H1 (cell line): ENCODE results near the gene DEPDC4. TPM values are rescaled to one million over a fixed set of nuclear protein-coding genes. Genes with fewer than 3 reads are reported as not detected.

Experiments used
- BACH1 ChIP-seq: IDR thresholded peaks from 2 replicates; pipeline ENCODE4 v1.6.1; 2012; ENCODE audit warnings: low read length, improper control_type of control experiment
- BRCA1 ChIP-seq: IDR thresholded peaks from 2 replicates; pipeline ENCODE4 v1.6.1; 2012; ENCODE audit warnings: low read depth, low read length, improper control_type of control experiment
- CHD2 ChIP-seq: IDR thresholded peaks from 2 replicates; pipeline ENCODE4 v1.6.1; 2012; ENCODE audit warnings: low read length, improper control_type of control experiment
- KDM1A ChIP-seq: fragments of 200-600, 300-600 bp; sonication (generic); IDR thresholded peaks from 2 replicates; pipeline ENCODE4 v1.7.1; 2016; ENCODE audit warnings: mild to moderate bottlenecking, low read length, borderline replicate concordance
- KDM5A ChIP-seq: fragments of 200-600 bp; IDR thresholded peaks from 2 replicates; pipeline ENCODE4 v1.7.1; 2012; ENCODE audit warnings: mild to moderate bottlenecking, low read length, inconsistent platforms, mixed read lengths
- SAP30 ChIP-seq: fragments of 300-600 bp; sonication (generic); IDR thresholded peaks from 2 replicates; pipeline ENCODE4 v1.7.1; 2012; ENCODE audit warnings: low read length, moderate library complexity, mild to moderate bottlenecking, inconsistent platforms; ENCODE audit not compliant: insufficient read depth, insufficient replicate concordance
- SRF ChIP-seq: IDR thresholded peaks from 2 replicates; pipeline ENCODE4 v1.6.1; 2011; ENCODE audit warnings: mild to moderate bottlenecking, low read depth, low read length, moderate library complexity
- polyA plus RNA-seq, 7 experiments: library from polyadenylated mRNA; depleted of rRNA in 3 of 7; stranded (reverse) in 5 of 7; unstranded in 2 of 7; fragments of >200 nt in 5 of 7; fragments of 200-250 nt in 2 of 7; gene quantifications; 1 replicate in 5 of 7; 2 replicates in 1 of 7; 4 replicates in 1 of 7; pipeline versions ENCODE4 v1.2.1 to v1.2.3, GENCODE V29; 2011 to 2013; ENCODE audit warnings: missing spikeins in 2 of 7, mixed read lengths in 2 of 7
- total RNA-seq: library from RNA; stranded (reverse); fragmentation: NEBNext Ultra II Directional; extraction: Animal tissue kit (Norgen Biotek cat#: 25700); gene quantifications from 2 replicates; pipeline ENCODE4 v1.2.1, GENCODE V29; 2021

Gene DEPDC4
- total and polyA plus RNA-seq, 2 of the 8 experiments (the other 6 are each of a cell fraction or from before 2014, with no cell fraction given) = 0.80 to 3.8 TPM

DNA sequence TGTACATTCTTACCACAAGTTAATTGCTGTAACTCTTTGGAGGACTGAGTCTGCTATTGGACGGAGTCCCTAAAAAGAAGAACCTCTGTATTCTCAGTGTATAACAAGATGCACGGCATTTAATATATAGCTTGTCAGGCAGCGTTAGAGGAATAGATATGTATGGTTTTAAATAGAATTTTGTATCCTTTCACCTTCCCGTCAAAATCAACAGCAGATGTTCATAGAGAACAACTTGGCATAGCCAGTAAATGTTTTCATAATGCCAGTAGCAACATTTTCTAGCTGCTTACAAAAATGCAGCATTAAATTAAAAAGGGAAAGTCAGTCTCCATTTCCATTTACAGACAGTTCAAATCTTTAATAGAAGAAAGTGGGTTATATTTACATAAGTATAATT, 6.9 kb upstream of the DEPDC4 start (continued):
- no peak for TF ChIP-seq BRCA1
- TF ChIP-seq KDM1A = no peak
- no peak for TF ChIP-seq CHD2
- no peak for TF ChIP-seq BACH1
- no peak for TF ChIP-seq KDM5A
- TF ChIP-seq SAP30 = no peak
- TF ChIP-seq SRF = no peak
